GM18505 (cell line): ENCODE data around the gene PIK3CB.
A peak's percentile ranks its signal among the peaks of the same experiment; 100 is the strongest.
"Not testable (repeated sequence)": the region's sequence is repeated elsewhere in the genome, so short reads cannot be mapped to it uniquely, and the experiment has no call there.

Experiments used
- ATAC-seq: cut with Tn5 transposase; IDR thresholded peaks from one replicate; pipeline ENCODE4 v1.9.1; 2021; ENCODE audit not compliant: unreplicated experiment
- POLR2A ChIP-seq: IDR thresholded peaks from 4 replicates; pipeline ENCODE4 v1.6.1; 2011; ENCODE audit warnings: borderline replicate concordance; ENCODE audit not compliant: insufficient read depth, insufficient read length; ENCODE audit errors: extremely low read depth

The PIK3CB gene

GRCh38 chr3:138642226-138642926 is 192.4 kb downstream of the PIK3CB start:
- no peak for ATAC-seq

DNA sequence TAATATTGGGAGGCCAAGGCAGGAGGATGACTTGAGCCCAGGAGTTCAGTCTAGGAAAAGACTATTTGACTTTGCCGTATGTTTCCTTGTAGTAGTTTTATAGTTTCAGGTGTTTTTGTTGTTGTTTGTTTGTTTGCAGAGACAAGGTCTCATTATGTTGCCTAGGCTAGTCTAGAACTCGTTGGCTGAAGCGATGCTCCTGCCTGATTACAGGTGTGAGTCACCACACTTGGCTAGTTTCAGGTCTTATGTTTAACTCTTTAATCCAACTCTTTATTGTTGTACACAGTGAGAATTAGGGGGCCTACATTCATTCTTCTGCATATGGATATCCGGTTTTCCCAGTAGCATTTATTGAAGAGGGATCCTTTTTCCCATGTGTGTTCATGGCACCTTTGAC is 194.2 kb downstream of the PIK3CB start:
- no peak for TF ChIP-seq POLR2A
- ATAC-seq: no peak

More at GRCh38 chr3:138642226-138642926, 192.4 kb downstream of the PIK3CB start:
- no peak for TF ChIP-seq POLR2A

- no peak for TF ChIP-seq POLR2A
These were observed 196.1 kb downstream of the PIK3CB start for GRCh38 chr3:138638641-138639040.

DNA sequence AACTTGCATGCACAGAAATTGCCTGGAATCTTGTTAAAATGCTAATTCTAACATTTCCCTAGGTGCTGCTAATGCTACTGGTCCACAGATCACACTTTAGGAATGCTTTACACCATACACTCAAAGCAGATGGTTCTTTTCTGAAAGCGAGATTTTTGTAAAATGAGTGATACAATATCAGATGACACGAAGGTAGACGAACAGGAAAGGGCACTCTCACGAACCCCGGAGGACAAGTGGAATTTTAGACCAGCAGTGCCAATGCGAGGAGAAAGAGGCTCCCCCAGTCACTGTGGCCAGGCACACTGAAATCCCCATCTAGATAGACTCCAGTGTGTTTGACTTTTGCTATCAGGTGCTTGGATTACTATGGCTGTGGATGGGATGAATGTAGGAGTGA is 205.2 kb downstream of the PIK3CB start:
- ATAC-seq: no peak
- TF ChIP-seq POLR2A: no peak

More at GRCh38 chr3:138638641-138639040, 196.1 kb downstream of the PIK3CB start:
- no peak for ATAC-seq

- ATAC-seq: no peak
- no peak for TF ChIP-seq POLR2A
These were observed 208.9 kb downstream of the PIK3CB start for GRCh38 chr3:138625707-138626365.

GRCh38 chr3:138624518-138624917 is 210.2 kb downstream of the PIK3CB start:
- no peak for ATAC-seq

DNA sequence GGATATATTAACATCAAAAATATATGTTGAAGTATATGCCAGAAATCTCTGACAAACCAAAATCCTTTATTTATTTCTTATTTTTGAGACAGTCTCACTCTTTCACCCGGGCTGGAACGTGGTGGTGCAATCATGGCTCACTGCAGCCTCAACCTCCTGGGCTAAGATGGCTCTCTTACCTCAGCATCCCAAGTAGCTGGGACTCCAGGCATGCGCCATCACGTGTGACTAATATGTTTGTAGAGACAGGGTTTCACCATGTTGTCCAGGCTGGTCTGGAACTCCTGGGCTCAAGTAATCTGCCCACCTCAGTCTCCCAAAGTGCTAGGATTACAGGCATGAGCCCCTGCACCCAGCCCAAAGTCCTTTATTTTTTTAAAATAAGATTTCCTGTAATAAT is 214.3 kb downstream of the PIK3CB start:
- no peak for TF ChIP-seq POLR2A
- no peak for ATAC-seq

More at GRCh38 chr3:138624518-138624917, 210.2 kb downstream of the PIK3CB start:
- no peak for TF ChIP-seq POLR2A

GRCh38 chr3:138615462-138615861 is 219.3 kb downstream of the PIK3CB start:
- no peak for TF ChIP-seq POLR2A
- ATAC-seq: no peak

GRCh38 chr3:138609898-138610266 is 224.8 kb downstream of the PIK3CB start:
- ATAC-seq: no peak

GRCh38 chr3:138608322-138609135 is 226.2 kb downstream of the PIK3CB start, which contains the start of gene FAIM:
FAIM (plus strand) TSS chr3:138608771; CDS start chr3:138619727, 10,956 bp downstream.
- ATAC-seq: peak; percentile 67
- peak; percentile 60 for TF ChIP-seq POLR2A

More at GRCh38 chr3:138609898-138610266, 224.8 kb downstream of the PIK3CB start:
- TF ChIP-seq POLR2A: no peak

DNA sequence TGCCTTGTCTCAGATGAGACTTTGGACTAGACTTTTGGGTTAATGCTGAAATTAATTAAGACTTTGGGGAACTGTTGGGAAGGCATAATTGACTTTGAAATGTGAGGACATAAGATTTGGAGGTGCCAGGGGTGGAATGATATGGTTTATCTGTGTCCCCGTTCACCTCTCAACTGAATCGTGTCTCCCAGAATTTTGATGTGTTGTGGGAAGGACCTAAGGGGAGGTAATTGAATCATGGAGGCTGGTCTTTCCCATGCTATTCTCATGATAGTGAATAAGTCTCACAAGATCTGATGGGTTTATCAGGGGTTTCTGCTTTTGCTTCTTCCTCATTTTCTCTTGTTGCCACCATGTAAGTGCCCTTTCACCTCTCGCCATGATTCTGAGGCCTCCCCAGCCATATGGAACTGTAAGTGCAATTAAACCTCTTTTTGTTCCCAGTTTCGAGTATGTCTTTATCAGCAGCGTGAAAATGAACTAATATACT is 230.6 kb downstream of the PIK3CB start:
- ATAC-seq: not testable (repeated sequence)
